IMR-90 (cell line): Measurements from ENCODE around the gene DOK4.

Experiments
- CEBPB ChIP-seq: IDR thresholded peaks from 2 replicates; pipeline ENCODE4 v1.6.1; 2012; ENCODE audit warnings: low read depth, low read length, improper control_type of control experiment
- CTCF ChIP-seq: conservative IDR thresholded peaks from 2 replicates; pipeline ENCODE4 v1.5.1; 2012; ENCODE audit warnings: mild to moderate bottlenecking, low read depth, low read length, improper control_type of control experiment
- ELK1 ChIP-seq: fragments of 150-350 bp; IDR thresholded peaks from 2 replicates; pipeline ENCODE4 v1.6.1; 2016; ENCODE audit warnings: low read depth, mild to moderate bottlenecking, low read length, moderate library complexity, borderline replicate concordance
- MAZ ChIP-seq: IDR thresholded peaks from 2 replicates; pipeline ENCODE4 v1.6.1; 2012; ENCODE audit warnings: low read depth, mild to moderate bottlenecking, low read length, improper control_type of control experiment, moderate library complexity, borderline replicate concordance
- MXI1 ChIP-seq: IDR thresholded peaks from 2 replicates; pipeline ENCODE4 v1.6.1; 2012; ENCODE audit warnings: low read depth, mild to moderate bottlenecking, low read length, moderate library complexity, borderline replicate concordance
- POLR2A ChIP-seq: IDR thresholded peaks from 2 replicates; pipeline ENCODE4 v1.6.1; 2012; ENCODE audit warnings: mild to moderate bottlenecking, low read depth, low read length
- RAD21 ChIP-seq: IDR thresholded peaks from 2 replicates; pipeline ENCODE4 v1.6.1; 2012; ENCODE audit warnings: low read length, improper control_type of control experiment
- RCOR1 ChIP-seq: IDR thresholded peaks from 2 replicates; pipeline ENCODE4 v1.6.1; 2012; ENCODE audit warnings: mild to moderate bottlenecking, low read length, improper control_type of control experiment; ENCODE audit not compliant: insufficient replicate concordance
- RFX5 ChIP-seq: IDR thresholded peaks from 2 replicates; pipeline ENCODE4 v1.8.0; 2012; ENCODE audit warnings: low read depth, mild to moderate bottlenecking, low read length, moderate library complexity
- USF2 ChIP-seq: fragments of 150-350 bp; IDR thresholded peaks from 2 replicates; pipeline ENCODE4 v1.6.1; 2017; ENCODE audit warnings: mild to moderate bottlenecking, antibody characterized with exemption, low read length, low read depth

- TF ChIP-seq CTCF (no peak), CEBPB (no peak), POLR2A (no peak), USF2 (no peak), RFX5 (no peak), ELK1 (no peak), RAD21 (no peak), MAZ (no peak), RCOR1 (no peak), MXI1 (no peak)
These were observed 40.2 kb upstream of the DOK4 start for GRCh38 chr16:57526498-57526897.
